Measurements from ENCODE around the gene FAHD2A.
A peak's percentile ranks its signal among the peaks of the same experiment; 100 is the strongest.
"Not testable (repeated sequence)": the region's sequence is repeated elsewhere in the genome, so short reads cannot be mapped to it uniquely, and the experiment has no call there.

The FAHD2A gene

GRCh38 chr2:95402370-95403203 is at the start of gene FAHD2A:
Gene FAHD2A (plus strand): TSS chr2:95402708. CDS start chr2:95405559, 2,851 bp downstream.
- Histone ChIP-seq H3K9me3 (no peaks in the 10 kb centered on the region), H3K4me1 (no peaks in the 10 kb centered on the region), H3K27me3 (ENCODE audit: low read depth) (no peaks in the 10 kb centered on the region), H3K4me3 (peak within 1 kb of the TSS; percentile 97), H3K36me3 (replicated peaks) (peaks cover 6% of the 10 kb centered on the region)
- DNase-seq (ENCODE audit: low spot score in 2 of 2), result peak; percentile 77 to 97
- in situ Hi-C loops (cut with MboI; ENCODE audit: low sequenced_read_pairs), result no loop called here

DNA sequence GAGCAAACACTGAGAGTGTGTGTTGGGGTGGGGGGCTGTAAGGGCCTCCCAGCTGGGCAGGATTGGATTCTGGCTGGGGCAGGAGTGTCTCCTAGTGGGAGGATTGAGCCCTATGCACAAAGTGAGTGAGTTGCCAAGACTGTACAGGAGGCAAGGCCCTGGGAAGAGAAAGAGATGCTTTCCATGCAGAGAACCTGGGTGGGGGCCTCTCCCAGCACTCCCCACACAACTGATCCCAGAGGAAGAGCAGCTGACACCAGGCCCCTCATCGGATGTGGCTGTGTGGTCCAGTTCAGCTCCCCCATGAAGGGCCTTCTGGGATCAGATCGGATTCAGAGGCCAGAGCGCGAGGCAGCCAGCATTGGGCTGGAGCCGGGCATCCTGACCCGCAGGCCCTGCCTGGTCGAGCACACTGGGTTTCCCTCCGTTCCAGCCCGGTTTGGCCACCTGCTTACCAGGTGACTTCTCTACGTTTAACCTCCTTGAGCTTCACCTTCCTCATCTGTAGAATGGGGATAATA is 49.4 kb upstream of the FAHD2A start:
- DNase-seq (ENCODE audit: low spot score in 2 of 2), result peak in 1 of 2 experiments; percentile 2
- Histone ChIP-seq H3K9me3 (no peaks in the 10 kb centered on the region; the same call in 1 of the 2 replicates), H3K4me1 (no peaks in the 10 kb centered on the region), H3K27me3 (ENCODE audit: low read depth) (no peaks in the 10 kb centered on the region), H3K36me3 (replicated peaks) (no peaks in the 10 kb centered on the region), H3K4me3 (no peak overlapping the region)
- in situ Hi-C loops (cut with MboI; ENCODE audit: low sequenced_read_pairs), result no loop called here

- Histone ChIP-seq H3K36me3 (replicated peaks) (no peaks in the 10 kb centered on the region), H3K9me3 (no peaks in the 10 kb centered on the region; the same call in 1 of the 2 replicates), H3K4me3 (no peak overlapping the region), H3K4me1 (no peaks in the 10 kb centered on the region), H3K27me3 (ENCODE audit: low read depth) (no peaks in the 10 kb centered on the region)
- DNase-seq (ENCODE audit: low spot score in 2 of 2), result peak in 1 of 2 experiments; percentile 6
- in situ Hi-C loops (cut with MboI; ENCODE audit: low sequenced_read_pairs), result no loop called here
Measured at GRCh38 chr2:95353613-95354468, 48.7 kb upstream of the FAHD2A start.

- in situ Hi-C loops (cut with MboI; ENCODE audit: low sequenced_read_pairs), result no loop called here
- Histone ChIP-seq H3K4me3 (no peak overlapping the region), H3K27me3 (ENCODE audit: low read depth) (no peaks in the 10 kb centered on the region), H3K9me3 (no peaks in the 10 kb centered on the region; the same call in 1 of the 2 replicates), H3K4me1 (no peaks in the 10 kb centered on the region), H3K36me3 (replicated peaks) (no peaks in the 10 kb centered on the region)
- peak in 1 of 2 experiments; percentile 4 for DNase-seq (ENCODE audit: low spot score in 2 of 2)
Measured at GRCh38 chr2:95354469-95354901, 48.0 kb upstream of the FAHD2A start.

DNA sequence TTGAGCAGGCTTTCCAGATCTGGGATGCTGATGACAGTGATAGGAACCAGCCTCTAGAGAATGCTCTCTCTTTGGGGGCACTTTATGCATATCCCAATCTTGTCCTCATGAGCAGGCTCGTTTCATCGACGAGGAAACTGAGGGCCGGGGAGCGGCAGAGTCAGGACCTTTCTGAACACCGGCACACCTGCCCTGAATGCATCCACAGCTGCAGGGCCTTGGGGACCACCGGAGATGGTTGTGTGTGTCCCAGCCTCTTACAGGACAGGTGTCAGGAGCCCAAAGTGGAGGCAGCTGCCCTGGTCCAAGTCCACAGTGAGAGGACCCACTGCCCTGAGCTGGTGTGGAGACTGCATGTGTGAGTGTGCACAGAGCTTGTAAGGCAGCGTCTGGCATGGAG is 47.6 kb upstream of the FAHD2A start:
- Histone ChIP-seq H3K27me3 (ENCODE audit: low read depth) (no peaks in the 10 kb centered on the region), H3K36me3 (replicated peaks) (no peaks in the 10 kb centered on the region), H3K9me3 (no peaks in the 10 kb centered on the region; the same call in 1 of the 2 replicates), H3K4me1 (no peaks in the 10 kb centered on the region), H3K4me3 (no peak overlapping the region)
- in situ Hi-C loops (cut with MboI; ENCODE audit: low sequenced_read_pairs), result no loop called here
- peak in 1 of 2 experiments; percentile 2 for DNase-seq (ENCODE audit: low spot score in 2 of 2)

- H3K9me3 ChIP-seq; H3K27me3 ChIP-seq (ENCODE audit: low read depth); in situ Hi-C loops (cut with MboI; ENCODE audit: low sequenced_read_pairs); H3K36me3 ChIP-seq (replicated peaks); DNase-seq (ENCODE audit: low spot score in 2 of 2); H3K4me1 ChIP-seq; H3K4me3 ChIP-seq: not testable (repeated sequence)
Measured at GRCh38 chr2:95355486-95355885, 47.0 kb upstream of the FAHD2A start.

DNA sequence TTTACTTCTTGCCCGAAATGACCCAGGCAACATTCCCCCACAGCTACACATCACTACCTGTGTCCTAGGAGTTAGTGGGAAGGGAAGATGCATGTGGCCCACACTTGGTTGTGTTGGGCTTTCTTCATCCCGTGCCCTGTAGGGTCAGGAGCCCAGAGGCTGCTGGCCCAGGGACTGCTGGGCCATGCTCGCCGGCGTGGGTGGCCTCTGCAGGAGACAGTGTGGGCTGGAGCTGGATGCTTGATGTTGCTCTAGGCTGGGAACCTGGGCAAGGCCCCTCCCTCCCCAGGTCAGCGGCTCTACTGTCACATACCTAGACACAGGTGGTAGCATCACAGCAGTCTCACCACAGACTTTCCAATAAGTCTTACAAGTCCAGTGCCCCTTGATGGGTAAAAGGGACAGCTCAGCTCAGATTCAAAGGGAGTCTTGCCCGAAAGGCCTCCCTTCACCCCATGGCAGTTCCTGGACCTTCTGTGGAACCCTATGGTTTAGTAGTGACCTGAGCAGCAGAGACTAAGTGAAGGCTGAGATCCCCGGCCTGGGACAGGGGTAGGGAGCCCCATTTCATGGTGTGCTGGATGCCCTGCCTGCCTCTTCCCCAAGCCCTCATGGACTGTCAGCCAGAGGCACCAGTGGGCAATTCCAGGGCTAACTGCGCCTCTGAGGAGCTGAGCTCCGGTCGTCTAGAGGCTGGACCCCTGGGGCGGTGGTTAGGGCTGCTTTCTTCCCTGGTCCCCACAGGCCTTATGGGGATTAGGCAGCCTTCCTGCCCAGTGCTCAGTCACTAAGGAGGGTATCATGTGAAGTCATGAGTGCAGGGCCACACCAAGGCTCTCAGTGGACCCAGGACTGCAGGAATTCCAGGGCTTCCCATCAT is 45.4 kb upstream of the FAHD2A start:
- no peaks in the 10 kb centered on the region; the same call in 1 of the 2 replicates for H3K9me3 ChIP-seq
- in situ Hi-C loops (cut with MboI; ENCODE audit: low sequenced_read_pairs), result no loop called here
- no peaks in the 10 kb centered on the region for H3K4me1 ChIP-seq
- peak in 1 of 2 experiments; percentile 3 for DNase-seq (ENCODE audit: low spot score in 2 of 2)
- no peaks in the 10 kb centered on the region for H3K36me3 ChIP-seq (replicated peaks)
- no peaks in the 10 kb centered on the region for H3K27me3 ChIP-seq (ENCODE audit: low read depth)
- H3K4me3 ChIP-seq, result no peak overlapping the region

GRCh38 chr2:95357717-95358280 is 44.7 kb upstream of the FAHD2A start:
- peak in 1 of 2 experiments; percentile 1 for DNase-seq (ENCODE audit: low spot score in 2 of 2)
- H3K4me3 ChIP-seq, result no peak overlapping the region
- no peaks in the 10 kb centered on the region for H3K36me3 ChIP-seq (replicated peaks)
- in situ Hi-C loops (cut with MboI; ENCODE audit: low sequenced_read_pairs), result no loop called here
- H3K9me3 ChIP-seq, result no peaks in the 10 kb centered on the region; the same call in 1 of the 2 replicates
- no peaks in the 10 kb centered on the region for H3K27me3 ChIP-seq (ENCODE audit: low read depth)
- H3K4me1 ChIP-seq, result no peaks in the 10 kb centered on the region

DNA sequence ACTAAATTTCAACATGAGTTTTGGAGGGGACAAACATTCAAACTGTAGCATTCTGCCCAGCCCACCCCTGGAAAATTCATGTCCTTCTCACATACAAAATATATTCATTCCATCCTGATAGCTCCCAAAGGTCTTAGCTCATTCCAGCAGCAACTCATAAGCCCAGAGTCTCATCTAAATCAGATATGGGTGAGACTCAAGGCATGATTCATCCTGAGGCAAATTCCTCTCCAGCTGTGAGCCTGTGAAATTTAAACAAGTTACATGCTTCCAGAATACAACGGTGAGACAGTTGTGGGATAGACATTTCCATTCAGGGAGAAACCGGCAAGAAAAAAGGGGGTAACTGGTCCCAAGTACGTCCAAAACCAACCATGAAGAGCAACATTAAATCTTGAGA is 43.5 kb upstream of the FAHD2A start:
- H3K36me3 ChIP-seq (replicated peaks), result no peaks in the 10 kb centered on the region
- in situ Hi-C loops (cut with MboI; ENCODE audit: low sequenced_read_pairs), result no loop called here
- H3K27me3 ChIP-seq (ENCODE audit: low read depth), result no peaks in the 10 kb centered on the region
- no peak for DNase-seq (ENCODE audit: low spot score in 2 of 2)
- H3K4me3 ChIP-seq, result no peak overlapping the region
- no peaks in the 10 kb centered on the region for H3K4me1 ChIP-seq
- H3K9me3 ChIP-seq, result no peaks in the 10 kb centered on the region; the same call in 1 of the 2 replicates

DNA sequence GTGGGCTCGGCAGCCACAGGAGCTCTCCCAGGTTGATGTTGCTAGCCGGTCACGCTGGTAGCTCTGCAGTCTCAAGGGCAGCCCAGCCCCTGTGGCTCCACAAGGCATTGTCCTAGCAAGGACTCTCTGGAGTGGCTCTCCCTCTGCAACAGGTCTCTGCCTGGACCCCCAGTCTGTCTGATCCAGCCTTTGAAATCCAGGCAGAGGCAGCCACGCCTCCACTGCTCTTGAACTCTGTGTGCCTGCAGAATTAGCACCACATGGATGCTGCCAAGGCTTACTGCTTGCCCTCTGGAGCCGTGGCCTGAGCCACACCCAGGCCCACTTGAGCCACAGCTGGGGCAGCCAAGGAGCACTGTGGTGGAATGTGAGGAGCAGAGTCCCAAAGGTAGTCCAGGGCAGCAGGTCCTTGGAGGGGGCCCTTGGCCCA is 43.0 kb upstream of the FAHD2A start:
- Histone ChIP-seq H3K4me1 (no peaks in the 10 kb centered on the region), H3K36me3 (replicated peaks) (no peaks in the 10 kb centered on the region), H3K9me3 (no peaks in the 10 kb centered on the region; the same call in 1 of the 2 replicates), H3K27me3 (ENCODE audit: low read depth) (no peaks in the 10 kb centered on the region), H3K4me3 (no peak overlapping the region)
- peak in 1 of 2 experiments; percentile 3 for DNase-seq (ENCODE audit: low spot score in 2 of 2)
- in situ Hi-C loops (cut with MboI; ENCODE audit: low sequenced_read_pairs), result no loop called here

DNA sequence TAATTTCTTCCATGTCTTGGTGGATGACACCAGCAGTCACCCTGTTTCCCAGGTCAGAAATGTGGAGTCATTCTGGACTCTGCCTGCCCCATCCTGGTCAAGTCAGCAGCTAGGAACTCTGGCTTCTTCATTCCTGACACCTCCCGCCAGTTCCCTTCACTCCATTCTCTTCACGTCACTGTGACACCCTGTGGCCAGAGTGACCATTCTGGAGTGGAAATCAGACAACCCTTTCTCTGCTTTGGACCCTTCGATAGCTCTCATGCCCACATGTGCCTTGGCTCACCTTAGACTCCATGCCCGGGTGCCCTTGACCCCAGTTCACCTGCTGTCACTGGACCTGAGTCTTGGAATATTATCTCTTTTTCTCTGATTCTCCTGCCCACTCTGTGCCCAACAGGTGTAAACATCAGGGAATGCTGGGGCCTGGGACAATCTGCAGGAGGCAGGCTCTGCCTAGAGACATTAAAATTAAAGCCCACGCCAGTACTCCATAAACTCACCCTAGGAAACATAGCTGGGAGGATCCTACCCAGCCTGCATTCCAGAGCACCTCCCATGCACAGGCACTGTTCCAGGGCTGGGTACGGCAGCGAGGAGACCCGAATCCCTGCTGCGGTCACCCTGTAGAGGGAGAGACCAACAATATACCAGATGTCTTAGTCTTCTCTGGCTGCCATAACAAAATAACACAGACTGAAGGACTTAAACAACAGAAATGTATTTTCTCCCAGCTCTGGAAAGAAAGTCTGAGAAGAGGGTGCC is 41.1 kb upstream of the FAHD2A start:
- DNase-seq (ENCODE audit: low spot score in 2 of 2), result no peak
- Histone ChIP-seq H3K4me3 (no peak overlapping the region), H3K4me1 (no peaks in the 10 kb centered on the region), H3K9me3 (no peaks in the 10 kb centered on the region), H3K27me3 (ENCODE audit: low read depth) (no peaks in the 10 kb centered on the region), H3K36me3 (replicated peaks) (no peaks in the 10 kb centered on the region)
- in situ Hi-C loops (cut with MboI; ENCODE audit: low sequenced_read_pairs), result no loop called here

DNA sequence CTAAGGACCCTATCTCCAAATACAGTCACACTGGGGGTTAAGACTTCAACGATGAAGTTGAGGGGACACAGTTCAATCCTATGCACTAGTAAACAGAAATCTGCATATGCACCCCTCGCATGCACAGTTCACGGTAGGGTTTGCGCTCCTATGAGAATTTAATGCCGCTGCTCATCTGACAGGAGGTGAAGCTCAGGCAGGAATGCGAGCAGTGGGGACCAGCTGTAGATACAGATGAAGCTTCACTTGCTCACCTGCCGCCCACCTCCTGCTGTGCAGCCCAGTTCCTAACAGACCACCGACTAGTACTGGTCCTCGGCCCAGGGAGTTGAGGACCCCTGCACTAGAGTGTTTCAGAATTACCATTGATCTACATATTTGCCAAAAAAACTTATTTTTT is 40.0 kb upstream of the FAHD2A start:
- in situ Hi-C loops (cut with MboI; ENCODE audit: low sequenced_read_pairs), result no loop called here
- H3K4me1 ChIP-seq, result no peaks in the 10 kb centered on the region
- no peaks in the 10 kb centered on the region for H3K36me3 ChIP-seq (replicated peaks)
- H3K27me3 ChIP-seq (ENCODE audit: low read depth), result no peaks in the 10 kb centered on the region
- H3K4me3 ChIP-seq, result no peak overlapping the region
- no peak for DNase-seq (ENCODE audit: low spot score in 2 of 2)
- H3K9me3 ChIP-seq, result no peaks in the 10 kb centered on the region
